ENCODE data around the gene EPHA3. TPM values are rescaled to one million over a fixed set of nuclear protein-coding genes. Genes with fewer than 3 reads are reported as not detected.

The EPHA3 gene
- total and polyA plus RNA-seq, 7 donors: under 0.01 to 23.5 (median 13.3) TPM; not detected in 1

DNA sequence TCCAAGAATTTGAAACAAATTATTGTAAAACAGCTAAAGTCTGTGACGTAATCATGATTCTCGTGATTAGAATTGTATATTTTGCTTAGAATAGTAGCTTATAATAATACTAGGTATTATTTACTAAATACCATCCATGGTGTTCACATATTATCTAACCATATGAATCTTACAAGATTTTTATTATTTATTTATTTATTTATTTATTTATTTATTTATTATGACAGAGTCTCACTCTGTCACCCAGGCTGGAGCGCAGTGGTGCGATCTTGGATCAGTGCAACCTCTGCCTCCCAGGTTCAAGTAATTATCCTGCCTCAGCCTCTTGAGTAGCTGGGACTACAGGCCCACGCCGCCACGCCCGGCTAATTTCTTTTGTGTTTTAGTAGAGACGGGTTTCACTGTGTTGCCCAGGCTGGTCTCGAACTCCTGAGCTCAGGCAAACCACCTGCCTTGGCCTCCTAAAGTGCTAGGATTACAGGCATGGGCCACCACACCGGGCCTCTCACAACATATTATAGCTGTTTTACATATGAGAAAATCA, 173.5 kb downstream of the EPHA3 start:
- H3K9me3 ChIP-seq: no peaks in the 10 kb centered on the region
- H3K27ac ChIP-seq: no peak overlapping the region
- H3K27me3 ChIP-seq: no peaks in the 10 kb centered on the region
- H3K4me1 ChIP-seq: no peaks in the 10 kb centered on the region
- no peak for TF ChIP-seq EP300 (IDR thresholded peaks at IDR 0.05)
- TF ChIP-seq POLR2A (IDR thresholded peaks at IDR 0.05): no peak
- TF ChIP-seq, protein P1, sequence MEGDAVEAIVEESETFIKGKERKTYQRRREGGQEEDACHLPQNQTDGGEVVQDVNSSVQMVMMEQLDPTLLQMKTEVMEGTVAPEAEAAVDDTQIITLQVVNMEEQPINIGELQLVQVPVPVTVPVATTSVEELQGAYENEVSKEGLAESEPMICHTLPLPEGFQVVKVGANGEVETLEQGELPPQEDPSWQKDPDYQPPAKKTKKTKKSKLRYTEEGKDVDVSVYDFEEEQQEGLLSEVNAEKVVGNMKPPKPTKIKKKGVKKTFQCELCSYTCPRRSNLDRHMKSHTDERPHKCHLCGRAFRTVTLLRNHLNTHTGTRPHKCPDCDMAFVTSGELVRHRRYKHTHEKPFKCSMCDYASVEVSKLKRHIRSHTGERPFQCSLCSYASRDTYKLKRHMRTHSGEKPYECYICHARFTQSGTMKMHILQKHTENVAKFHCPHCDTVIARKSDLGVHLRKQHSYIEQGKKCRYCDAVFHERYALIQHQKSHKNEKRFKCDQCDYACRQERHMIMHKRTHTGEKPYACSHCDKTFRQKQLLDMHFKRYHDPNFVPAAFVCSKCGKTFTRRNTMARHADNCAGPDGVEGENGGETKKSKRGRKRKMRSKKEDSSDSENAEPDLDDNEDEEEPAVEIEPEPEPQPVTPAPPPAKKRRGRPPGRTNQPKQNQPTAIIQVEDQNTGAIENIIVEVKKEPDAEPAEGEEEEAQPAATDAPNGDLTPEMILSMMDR (IDR thresholded peaks at IDR 0.05): no peak
- TF ChIP-seq POLR2AphosphoS5 (IDR thresholded peaks at IDR 0.05): no peak
- no peak overlapping the region for H3K4me3 ChIP-seq
- WGBS, 2 donors: 92 to 93% methylated on average over 11 of the region's 11 CpGs
- intact Hi-C loops (cut with DNase I): no loop called here
- no peaks in the 10 kb centered on the region for H3K36me3 ChIP-seq
- no peak for DNase-seq

DNA sequence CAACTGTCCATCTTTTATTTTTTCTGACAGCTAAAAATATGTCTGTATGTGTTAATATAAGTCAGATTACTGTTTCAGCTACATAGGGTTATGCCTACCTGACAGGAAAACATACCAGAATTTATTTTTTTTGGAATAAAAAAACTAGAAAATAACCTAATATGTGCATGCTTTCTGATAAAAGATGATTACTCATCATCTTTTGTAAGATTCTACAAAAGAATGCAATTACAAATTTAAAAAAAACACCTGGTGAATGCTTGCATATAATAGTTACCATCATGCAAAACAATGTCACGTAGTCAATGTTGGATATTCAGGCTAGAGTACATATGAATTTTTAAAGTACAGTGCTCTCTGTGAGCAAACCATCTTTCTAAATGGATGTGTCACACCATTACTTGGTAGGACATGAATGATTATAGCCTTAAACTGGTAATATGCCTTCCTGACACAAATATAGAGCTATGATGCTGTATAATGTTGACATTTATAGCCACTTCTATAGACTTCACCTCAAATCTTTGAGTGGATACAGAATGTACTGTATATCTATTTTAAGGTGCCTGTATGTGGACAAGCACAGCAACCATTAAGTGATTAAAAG, 180.6 kb downstream of the EPHA3 start:
- Histone ChIP-seq H3K4me3 (no peak overlapping the region), H3K9me3 (no peaks in the 10 kb centered on the region), H3K27me3 (no peaks in the 10 kb centered on the region), H3K4me1 (no peaks in the 10 kb centered on the region), H3K27ac (no peak overlapping the region), H3K36me3 (no peaks in the 10 kb centered on the region)
- DNase-seq: no peak
- no peak for TF ChIP-seq POLR2A (IDR thresholded peaks at IDR 0.05)
- intact Hi-C loops (cut with DNase I): no loop called here
- 60 to 92% methylated on average over 1 of the region's 1 CpG for WGBS, 2 donors

DNA sequence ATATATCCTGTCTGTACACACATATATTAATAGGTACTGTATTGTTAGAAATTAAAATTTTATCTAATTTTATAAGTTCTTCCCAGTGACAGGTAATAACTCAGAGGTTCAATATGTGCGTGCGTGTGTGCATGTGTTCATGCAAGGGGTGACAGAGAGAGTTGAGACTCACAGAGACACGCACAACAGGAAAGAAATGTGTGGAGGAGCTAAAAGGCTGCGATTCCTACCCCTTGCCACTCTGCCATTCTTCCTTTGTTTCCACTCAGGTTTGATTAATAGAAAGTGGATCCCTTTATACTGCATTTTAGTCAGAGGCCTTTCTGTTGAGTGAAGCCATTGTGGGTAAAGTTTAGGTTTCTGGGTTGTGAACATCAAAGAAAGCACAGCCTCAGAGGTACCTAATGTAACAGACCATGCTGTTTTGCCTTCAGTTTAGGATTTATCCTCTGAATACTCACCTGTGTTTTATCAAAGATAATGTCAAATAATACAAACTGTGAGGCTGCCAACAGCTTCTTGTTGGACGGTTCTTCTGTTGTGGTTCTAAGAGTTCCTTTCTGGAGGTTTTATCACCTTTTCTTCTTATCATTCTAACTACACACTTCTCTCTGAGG, 182.3 kb downstream of the EPHA3 start:
- 77 to 84% methylated on average over 5 of the region's 5 CpGs for WGBS, 2 donors
- H3K4me1 ChIP-seq: no peaks in the 10 kb centered on the region
- no peak overlapping the region for H3K4me3 ChIP-seq
- H3K27ac ChIP-seq: no peak overlapping the region
- TF ChIP-seq, protein P1 (IDR thresholded peaks at IDR 0.05): no peak
- no peak for TF ChIP-seq EP300 (IDR thresholded peaks at IDR 0.05)
- no peak for TF ChIP-seq POLR2AphosphoS5 (IDR thresholded peaks at IDR 0.05)
- TF ChIP-seq POLR2A (IDR thresholded peaks at IDR 0.05): no peak
- intact Hi-C loops (cut with DNase I): no loop called here
- H3K9me3 ChIP-seq: no peaks in the 10 kb centered on the region
- no peaks in the 10 kb centered on the region for H3K36me3 ChIP-seq
- H3K27me3 ChIP-seq: no peaks in the 10 kb centered on the region
- DNase-seq: no peak

DNA sequence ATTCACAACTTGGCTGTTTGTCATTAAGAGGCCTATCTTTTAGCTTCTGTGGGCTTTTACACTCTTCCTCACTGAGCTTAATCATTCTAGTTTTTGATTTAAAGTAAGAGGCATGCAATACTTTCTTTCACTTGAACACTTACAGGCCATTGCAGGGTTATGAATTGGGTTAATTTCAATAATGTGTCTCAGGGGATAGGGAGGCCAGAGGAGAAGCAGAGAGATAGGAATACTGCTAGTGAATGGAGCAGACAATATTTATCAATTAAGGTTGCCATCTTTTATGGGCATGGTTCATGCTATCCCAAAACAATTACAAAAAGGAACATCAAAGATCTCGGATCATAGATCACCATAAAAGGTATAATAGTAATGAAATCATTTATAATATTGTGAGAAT, 189.8 kb downstream of the EPHA3 start:
- H3K36me3 ChIP-seq: no peaks in the 10 kb centered on the region
- no peak for TF ChIP-seq POLR2A (IDR thresholded peaks at IDR 0.05)
- H3K27me3 ChIP-seq: no peaks in the 10 kb centered on the region
- H3K4me3 ChIP-seq: no peak overlapping the region
- no peaks in the 10 kb centered on the region for H3K9me3 ChIP-seq
- WGBS, 2 donors: 65 to 84% methylated on average over 1 of the region's 1 CpG
- no peak overlapping the region for H3K27ac ChIP-seq
- DNase-seq: no peak
- no peaks in the 10 kb centered on the region for H3K4me1 ChIP-seq
- intact Hi-C loops (cut with DNase I): no loop called here

DNA sequence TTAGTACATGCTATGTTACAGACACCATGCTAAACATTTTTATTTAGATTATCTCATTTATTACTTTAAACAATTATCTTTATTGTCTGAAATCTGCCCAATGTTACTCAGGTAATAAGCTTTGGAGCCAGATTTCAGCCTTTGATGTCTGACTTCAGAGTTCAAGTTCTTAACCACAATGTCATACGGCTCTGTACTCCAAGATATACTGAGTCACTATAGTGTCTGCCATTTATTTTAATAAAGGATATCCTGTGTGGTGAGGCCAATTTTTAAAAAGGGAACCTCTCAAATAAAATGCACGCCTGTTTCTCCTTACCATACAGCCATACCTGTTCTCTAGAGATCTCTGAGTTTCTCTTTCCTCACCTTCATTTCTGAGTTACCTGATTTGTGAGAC, 193.1 kb downstream of the EPHA3 start:
- TF ChIP-seq POLR2A (IDR thresholded peaks at IDR 0.05) (no peak), POLR2AphosphoS5 (IDR thresholded peaks at IDR 0.05) (no peak), EP300 (IDR thresholded peaks at IDR 0.05) (no peak)
- TF ChIP-seq, protein P1 (IDR thresholded peaks at IDR 0.05): no peak
- H3K4me3 ChIP-seq: no peak overlapping the region
- no peaks in the 10 kb centered on the region for H3K36me3 ChIP-seq
- DNase-seq: no peak
- 29 to 65% methylated on average over 2 of the region's 2 CpGs for WGBS, 2 donors
- H3K9me3 ChIP-seq: no peaks in the 10 kb centered on the region
- intact Hi-C loops (cut with DNase I): no loop called here
- H3K27ac ChIP-seq: no peak overlapping the region
- H3K4me1 ChIP-seq: no peaks in the 10 kb centered on the region
- H3K27me3 ChIP-seq: no peaks in the 10 kb centered on the region
